GM12865 (cell line): ENCODE measurements around the gene ARL13B.
A peak's percentile ranks its signal among the peaks of the same experiment; 100 is the strongest.

Experiments used
- DNase-seq: peaks from one replicate; pipeline ENCODE4 v3.0.0; 2010; ENCODE audit warnings: low read depth
- H3K4me3 ChIP-seq: 2 replicates; pipeline ENCODE4 v1.5.1; 2011; ENCODE audit warnings: mild to moderate bottlenecking, low read depth, low read length, control low read depth
- CTCF ChIP-seq: IDR thresholded peaks from 2 replicates; pipeline ENCODE4 v1.5.1; 2011; ENCODE audit warnings: low read length, control low read depth, low read depth, inconsistent platforms; ENCODE audit not compliant: insufficient read depth; ENCODE audit errors: missing control alignments

ARL13B gene

DNA sequence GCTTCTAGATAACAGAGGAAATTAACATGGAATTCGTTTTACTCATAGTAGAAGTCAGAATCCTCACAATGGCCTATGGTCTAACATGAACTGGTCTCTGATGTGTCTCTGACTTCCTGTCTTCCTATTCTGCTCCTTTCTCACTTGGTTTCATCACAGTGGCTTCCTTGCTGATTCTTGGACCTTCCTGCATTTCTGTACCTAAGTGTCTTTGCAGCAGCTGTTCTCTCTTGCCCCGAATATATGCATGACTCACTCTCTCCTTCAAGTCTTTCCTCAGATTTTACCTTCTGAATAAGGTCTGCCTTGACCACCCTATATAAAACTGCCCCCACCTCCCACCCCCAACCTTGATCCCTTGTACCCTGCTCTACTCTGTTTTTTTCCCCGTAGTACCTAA is 14.1 kb downstream of the ARL13B start:
- no peak for TF ChIP-seq CTCF
- DNase-seq: no peak

DNA sequence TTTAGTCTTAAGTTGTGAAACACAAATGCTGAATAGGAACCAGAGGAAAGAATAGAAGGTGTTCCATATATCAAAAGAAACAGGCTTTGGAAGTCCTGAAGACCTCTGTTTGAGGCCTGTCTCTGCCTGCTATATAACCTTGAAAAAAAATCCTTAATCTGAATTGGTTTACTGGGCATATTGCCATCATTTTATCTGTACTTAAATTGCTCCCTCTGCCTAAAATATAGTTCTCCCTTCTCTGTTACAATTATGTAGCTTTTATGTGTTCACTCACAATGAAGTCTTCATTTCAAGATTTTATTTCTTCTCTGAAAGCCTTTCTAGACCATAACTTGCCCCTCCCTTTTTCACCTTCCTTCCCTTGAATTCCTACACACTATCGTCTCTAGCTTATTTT is 21.2 kb downstream of the ARL13B start:
- no peak for TF ChIP-seq CTCF
- no peak overlapping the region for H3K4me3 ChIP-seq
- no peak for DNase-seq

More for the DNA sequence above, 14.1 kb downstream of the ARL13B start:
- no peak overlapping the region for H3K4me3 ChIP-seq

DNA sequence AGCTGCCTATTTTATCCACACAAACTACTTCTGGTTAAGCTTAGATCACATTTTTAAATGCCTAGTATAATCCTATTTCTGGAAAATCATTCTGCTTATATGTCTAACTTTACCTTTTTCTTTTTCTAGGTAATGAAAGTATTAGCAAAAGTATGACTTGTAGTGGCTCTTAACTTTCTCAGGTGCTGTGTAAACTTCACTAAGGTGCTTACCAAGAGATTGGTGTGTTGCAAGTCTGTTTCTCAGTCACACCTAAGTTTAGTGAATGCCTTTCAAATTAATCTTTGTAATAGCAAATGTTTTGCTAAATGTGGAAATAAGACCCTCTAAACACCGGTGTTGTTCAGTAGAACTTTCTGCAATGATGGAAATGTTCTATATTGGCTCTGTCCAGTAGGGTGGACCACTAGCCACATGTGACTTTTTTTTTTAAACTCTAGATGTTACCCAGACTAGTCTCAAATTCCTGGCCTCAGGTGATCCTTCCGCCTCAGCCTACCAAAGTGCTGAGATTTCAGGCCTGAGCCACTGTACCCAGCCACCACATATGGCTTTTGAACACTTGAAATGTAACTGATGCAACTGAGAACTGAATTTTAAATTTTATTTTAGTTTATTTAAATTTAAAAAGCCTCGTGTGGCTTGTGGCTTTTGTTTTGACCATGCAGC is 22.0 kb downstream of the ARL13B start:
- H3K4me3 ChIP-seq: no peak overlapping the region
- no peak for TF ChIP-seq CTCF
- DNase-seq: no peak

GRCh38 chr3:94004301-94004910 is 24.5 kb downstream of the ARL13B start:
- H3K4me3 ChIP-seq: peak overlapping the region; percentile 36; the same call in 1 of the 2 replicates
- peak; percentile 76 for DNase-seq
- TF ChIP-seq CTCF: peak; percentile 77

DNA sequence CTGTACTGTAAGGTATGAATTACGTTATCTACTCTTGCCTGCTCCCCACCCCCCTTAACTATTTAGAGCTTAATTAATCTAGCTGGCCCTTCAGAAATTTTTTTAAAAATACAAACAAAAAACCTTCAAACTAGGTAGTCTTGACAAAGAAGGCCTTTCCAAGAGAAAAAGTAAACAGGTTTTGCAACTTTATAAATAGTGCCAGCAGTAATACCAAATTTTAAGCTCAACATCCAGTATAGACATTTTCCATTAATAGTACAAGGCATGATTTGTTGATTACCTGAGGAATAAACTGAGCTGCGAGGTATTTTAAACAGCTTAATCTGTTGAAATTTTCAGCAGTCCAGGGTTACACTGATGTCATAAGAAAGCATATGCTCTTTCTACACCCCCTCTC is 28.3 kb downstream of the ARL13B start:
- TF ChIP-seq CTCF: no peak
- H3K4me3 ChIP-seq: no peak overlapping the region
- no peak for DNase-seq

GRCh38 chr3:94009608-94010007 is 29.7 kb downstream of the ARL13B start:
- no peak for DNase-seq
- H3K4me3 ChIP-seq: no peak overlapping the region
- no peak for TF ChIP-seq CTCF

DNA sequence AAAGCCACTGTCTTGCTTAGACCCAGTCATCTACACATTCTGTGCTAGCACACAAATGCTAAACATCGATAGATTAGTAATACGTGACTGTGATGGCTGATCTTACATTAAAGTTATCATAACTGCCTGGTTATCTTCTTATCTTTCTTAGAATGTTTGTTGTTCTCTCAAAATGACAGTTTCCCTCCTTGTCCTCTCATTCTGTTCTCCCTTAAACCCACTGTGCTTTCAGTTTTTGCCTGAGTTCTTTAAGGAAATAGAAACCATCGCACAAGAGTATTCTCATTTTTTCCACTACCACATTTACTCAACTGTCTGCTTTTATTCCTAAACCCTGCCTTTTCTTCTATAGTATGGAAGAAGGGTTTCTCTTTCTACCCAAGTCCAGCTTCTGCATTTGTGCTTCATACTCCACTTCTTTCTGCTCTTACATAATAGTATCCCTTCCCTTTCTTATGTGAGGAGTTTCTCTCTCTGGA is 31.3 kb downstream of the ARL13B start:
- no peak for DNase-seq
- TF ChIP-seq CTCF: no peak
- H3K4me3 ChIP-seq: no peak overlapping the region
